ENCODE data around the gene GALNT9. TPM values are rescaled to one million over a fixed set of nuclear protein-coding genes. Genes with fewer than 3 reads are reported as not detected.
A peak's percentile ranks its signal among the peaks of the same experiment; 100 is the strongest.

The GALNT9 gene
- total RNA-seq, 1 donor from 2014 or later = not detected

DNA sequence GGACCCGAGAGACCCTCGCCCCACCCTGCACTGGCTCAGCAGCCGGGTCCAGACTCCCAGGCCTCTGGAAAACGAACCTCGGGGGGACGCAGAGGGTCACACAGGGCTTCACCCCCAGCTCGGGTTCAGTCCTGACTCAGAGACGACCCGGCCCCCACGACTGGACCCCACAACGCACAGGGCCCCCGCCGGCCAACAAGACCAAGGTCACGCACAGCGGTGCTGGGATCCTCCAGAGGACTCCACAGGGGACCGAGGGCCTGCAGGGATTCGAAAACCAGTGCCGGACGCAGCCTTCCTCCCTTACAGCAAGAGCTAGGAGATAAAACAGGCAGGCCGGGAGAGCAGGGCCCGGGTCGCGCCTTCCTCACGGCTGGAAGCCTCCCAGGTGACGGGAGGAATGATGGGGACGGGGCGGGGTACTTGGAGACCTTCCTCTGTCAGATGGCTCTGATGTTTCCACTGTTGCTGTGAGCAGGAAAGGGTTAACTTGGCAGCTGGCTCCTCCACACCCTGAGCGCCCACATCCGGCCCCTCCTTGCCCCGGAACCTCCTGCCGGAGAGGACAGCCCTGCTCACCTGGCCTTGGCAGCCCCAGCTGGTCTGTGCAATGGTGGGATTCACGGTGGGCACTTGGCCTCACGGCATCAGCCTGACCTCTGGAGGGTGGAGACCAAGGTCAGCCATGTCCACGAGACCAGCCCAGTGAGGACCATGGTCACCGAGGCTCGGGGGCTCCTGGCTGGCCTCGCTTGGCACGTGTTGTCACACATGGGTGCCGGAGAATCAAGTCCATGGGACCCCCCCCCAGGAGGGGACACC lies 46.2 kb downstream of the GALNT9 start:
- FAIRE-seq (no peak), DNase-seq (ENCODE audit: low read depth) (no peak)
- H3K27me3 ChIP-seq (ENCODE audit: control insufficient read depth, insufficient read depth, low read length) = no peaks in the 10 kb centered on the region
- TF ChIP-seq, protein P1, sequence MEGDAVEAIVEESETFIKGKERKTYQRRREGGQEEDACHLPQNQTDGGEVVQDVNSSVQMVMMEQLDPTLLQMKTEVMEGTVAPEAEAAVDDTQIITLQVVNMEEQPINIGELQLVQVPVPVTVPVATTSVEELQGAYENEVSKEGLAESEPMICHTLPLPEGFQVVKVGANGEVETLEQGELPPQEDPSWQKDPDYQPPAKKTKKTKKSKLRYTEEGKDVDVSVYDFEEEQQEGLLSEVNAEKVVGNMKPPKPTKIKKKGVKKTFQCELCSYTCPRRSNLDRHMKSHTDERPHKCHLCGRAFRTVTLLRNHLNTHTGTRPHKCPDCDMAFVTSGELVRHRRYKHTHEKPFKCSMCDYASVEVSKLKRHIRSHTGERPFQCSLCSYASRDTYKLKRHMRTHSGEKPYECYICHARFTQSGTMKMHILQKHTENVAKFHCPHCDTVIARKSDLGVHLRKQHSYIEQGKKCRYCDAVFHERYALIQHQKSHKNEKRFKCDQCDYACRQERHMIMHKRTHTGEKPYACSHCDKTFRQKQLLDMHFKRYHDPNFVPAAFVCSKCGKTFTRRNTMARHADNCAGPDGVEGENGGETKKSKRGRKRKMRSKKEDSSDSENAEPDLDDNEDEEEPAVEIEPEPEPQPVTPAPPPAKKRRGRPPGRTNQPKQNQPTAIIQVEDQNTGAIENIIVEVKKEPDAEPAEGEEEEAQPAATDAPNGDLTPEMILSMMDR (IDR thresholded peaks at IDR 0.05; ENCODE audit: insufficient read depth, low read length, severe bottlenecking) = no peak
- no peaks in the 10 kb centered on the region for H3K36me3 ChIP-seq (ENCODE audit: control insufficient read depth, insufficient read depth, low read length)
- no peak overlapping the region for H3K4me3 ChIP-seq (ENCODE audit: low read depth, low read length)

DNA sequence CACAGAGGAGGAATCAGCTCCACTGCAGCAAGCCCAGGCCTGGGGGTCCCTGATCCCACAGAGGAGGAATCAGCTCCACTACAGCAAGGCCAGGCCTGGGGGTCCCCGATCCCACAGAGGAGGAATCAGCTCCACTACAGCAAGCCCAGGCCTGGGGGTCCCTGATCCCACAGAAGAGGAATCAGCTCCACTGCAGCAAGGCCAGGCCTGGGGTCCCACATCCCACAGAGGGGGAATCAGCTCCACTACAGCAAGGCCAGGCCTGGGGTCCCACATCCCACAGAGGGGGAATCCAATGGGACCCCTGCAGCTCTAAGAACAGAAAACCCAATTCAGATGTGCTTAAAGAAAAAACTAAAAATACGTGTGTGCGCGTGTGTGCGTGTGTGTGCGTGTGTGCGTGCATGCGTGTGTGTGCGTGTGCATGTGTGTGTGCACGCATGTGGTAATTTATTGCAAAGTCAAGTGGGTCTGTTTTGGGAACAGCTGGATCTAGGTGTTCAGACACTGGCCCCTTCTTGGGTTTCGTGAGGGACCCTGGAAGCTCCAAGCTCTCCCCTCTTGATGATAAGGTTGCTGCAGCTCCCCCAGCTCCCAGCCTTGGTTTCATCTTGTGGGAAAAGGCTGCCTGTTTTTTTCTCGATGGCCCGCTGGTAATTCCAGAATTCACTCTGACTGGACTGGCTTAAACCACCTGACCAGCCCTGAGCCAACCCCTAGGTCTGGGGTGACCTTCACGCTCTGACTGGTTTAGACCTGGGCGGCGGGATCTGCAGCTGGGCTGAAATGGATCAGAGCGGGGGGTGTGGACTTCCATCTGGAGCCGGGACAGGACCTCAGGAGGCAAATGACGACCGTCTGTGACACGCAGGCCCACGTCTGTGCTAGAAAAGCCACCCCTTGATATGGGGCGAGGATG lies 47.1 kb downstream of the GALNT9 start:
- no peak for DNase-seq (ENCODE audit: low read depth)
- H3K36me3 ChIP-seq (ENCODE audit: control insufficient read depth, insufficient read depth, low read length) = no peaks in the 10 kb centered on the region
- FAIRE-seq = no peak
- no peak overlapping the region for H3K4me3 ChIP-seq (ENCODE audit: low read depth, low read length)
- TF ChIP-seq, protein P1 (IDR thresholded peaks at IDR 0.05; ENCODE audit: insufficient read depth, low read length, severe bottlenecking) = no peak
- no peaks in the 10 kb centered on the region for H3K27me3 ChIP-seq (ENCODE audit: control insufficient read depth, insufficient read depth, low read length)

DNA sequence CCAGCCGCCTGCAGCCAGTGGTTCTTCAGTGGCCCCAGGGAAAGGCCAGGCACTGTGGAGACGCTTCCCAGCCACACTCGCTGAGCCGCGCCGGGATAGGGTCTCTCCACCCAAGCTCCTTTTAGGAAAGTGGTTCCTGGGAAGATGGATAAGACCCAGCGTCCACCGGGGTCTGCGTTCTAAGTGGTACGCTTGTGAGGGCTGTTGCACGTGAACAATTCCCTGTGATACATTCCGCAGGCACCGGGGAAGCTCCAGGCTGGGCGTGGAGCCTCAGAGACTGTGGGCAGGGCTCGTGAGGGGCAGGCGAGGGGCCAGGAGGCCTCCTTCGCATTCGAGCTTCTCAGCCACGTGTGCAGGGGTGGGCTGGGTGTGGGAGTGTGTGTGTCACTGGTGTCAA lies 48.4 kb downstream of the GALNT9 start:
- FAIRE-seq (no peak), DNase-seq (ENCODE audit: low read depth) (no peak)
- TF ChIP-seq, protein P1 (IDR thresholded peaks at IDR 0.05; ENCODE audit: insufficient read depth, low read length, severe bottlenecking) = no peak
- Histone ChIP-seq H3K36me3 (ENCODE audit: control insufficient read depth, insufficient read depth, low read length) (no peaks in the 10 kb centered on the region), H3K27me3 (ENCODE audit: control insufficient read depth, insufficient read depth, low read length) (no peaks in the 10 kb centered on the region), H3K4me3 (ENCODE audit: low read depth, low read length) (no peak overlapping the region)

DNA sequence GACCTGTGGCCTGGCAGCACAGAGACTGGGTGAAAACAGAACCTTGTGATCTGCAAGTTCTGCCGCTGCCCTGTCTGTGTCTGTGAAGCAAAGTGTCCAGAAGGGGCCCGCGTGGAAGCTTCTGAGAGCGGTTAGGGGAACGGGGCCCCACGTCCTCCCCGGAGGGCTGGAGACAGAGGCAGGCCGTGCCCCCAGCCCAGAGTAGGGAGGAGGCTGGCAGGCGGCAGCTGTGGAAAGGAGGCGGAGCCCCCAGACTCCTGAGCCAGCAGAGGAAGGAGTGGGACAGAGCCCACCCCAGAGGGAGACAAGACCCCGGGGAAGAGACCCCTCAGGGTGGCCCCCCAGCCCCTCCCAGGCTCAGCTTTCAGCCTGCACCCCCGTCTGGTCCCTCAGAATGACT lies 49.0 kb downstream of the GALNT9 start:
- H3K4me3 ChIP-seq (ENCODE audit: low read depth, low read length) = no peak overlapping the region
- FAIRE-seq (no peak), DNase-seq (ENCODE audit: low read depth) (no peak)
- H3K36me3 ChIP-seq (ENCODE audit: control insufficient read depth, insufficient read depth, low read length) = no peaks in the 10 kb centered on the region
- TF ChIP-seq, protein P1 (IDR thresholded peaks at IDR 0.05; ENCODE audit: insufficient read depth, low read length, severe bottlenecking) = no peak
- no peaks in the 10 kb centered on the region for H3K27me3 ChIP-seq (ENCODE audit: control insufficient read depth, insufficient read depth, low read length)

DNA sequence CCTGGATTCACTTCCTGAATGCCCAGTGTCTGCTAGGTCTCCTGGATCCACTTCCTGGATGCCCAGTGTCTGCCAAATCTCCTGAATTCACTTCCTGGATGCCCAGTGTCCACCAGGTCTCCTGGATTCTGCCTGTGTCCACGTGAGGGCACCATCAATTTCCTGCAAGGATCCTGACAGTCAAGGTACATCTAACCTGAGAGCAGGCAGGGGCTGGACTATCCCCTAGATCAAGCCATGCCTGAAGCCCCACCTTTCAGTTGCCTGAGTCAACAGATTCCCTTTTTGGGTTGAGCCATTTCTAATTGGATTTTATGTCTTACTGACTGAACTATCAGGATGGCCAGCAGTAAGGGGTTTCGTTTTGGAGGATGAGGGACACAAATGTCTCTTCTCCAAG lies 49.5 kb downstream of the GALNT9 start:
- TF ChIP-seq, protein P1 (IDR thresholded peaks at IDR 0.05; ENCODE audit: insufficient read depth, low read length, severe bottlenecking) = no peak

More for the DNA sequence above, 49.5 kb downstream of the GALNT9 start:
- H3K4me3 ChIP-seq (ENCODE audit: low read depth, low read length) = no peak overlapping the region
- no peaks in the 10 kb centered on the region for H3K27me3 ChIP-seq (ENCODE audit: control insufficient read depth, insufficient read depth, low read length)
- H3K36me3 ChIP-seq (ENCODE audit: control insufficient read depth, insufficient read depth, low read length) = no peaks in the 10 kb centered on the region
- FAIRE-seq (peak; percentile 79), DNase-seq (ENCODE audit: low read depth) (no peak)
